HUES64 (cell line): ENCODE results near the gene EGFLAM.

Experiments
- H3K27ac ChIP-seq: 2 replicates; pipeline ENCODE4 v1.7.0; 2013; ENCODE audit warnings: low read depth, low read length, inconsistent platforms
- H3K27me3 ChIP-seq: 2 replicates; pipeline ENCODE4 v1.6.1; 2013; ENCODE audit warnings: mild to moderate bottlenecking, low read length; ENCODE audit not compliant: insufficient read depth
- H3K36me3 ChIP-seq: 2 replicates; pipeline ENCODE4 v1.6.1; 2013; ENCODE audit warnings: mild to moderate bottlenecking, low read length; ENCODE audit not compliant: insufficient read depth
- H3K4me1 ChIP-seq: 2 replicates; pipeline ENCODE4 v1.6.1; 2013; ENCODE audit warnings: mild to moderate bottlenecking, low read length, moderate library complexity; ENCODE audit not compliant: insufficient read depth
- H3K4me3 ChIP-seq: 2 replicates; pipeline ENCODE4 v1.5.1; 2013; ENCODE audit warnings: mild to moderate bottlenecking, low read length, moderate library complexity
- H3K9ac ChIP-seq: 2 replicates; pipeline ENCODE4 v1.6.1; 2013; ENCODE audit warnings: mild to moderate bottlenecking, low read depth, low read length
- H3K9me3 ChIP-seq: 2 replicates; pipeline ENCODE4 v1.6.1; 2013; ENCODE audit warnings: low read depth, low read length; ENCODE audit not compliant: insufficient read depth
- WGBS: fragments of 150-250, 120-280 bp; methylation state at CpG from one replicate; pipeline ENCODE4 v1.1.7; 2013; ENCODE audit warnings: missing lambda C conversion rate; 5-methylcytosine and 5-hydroxymethylcytosine counted together

The EGFLAM gene

GRCh38 chr5:38360323-38361061 is 102.1 kb downstream of the EGFLAM start:
- no peaks in the 10 kb centered on the region for H3K4me1 ChIP-seq
- no peaks in the 10 kb centered on the region for H3K27me3 ChIP-seq
- H3K9ac ChIP-seq = no peak overlapping the region
- WGBS = 97% methylated on average over 10 of the region's 11 CpGs
- no peaks in the 10 kb centered on the region for H3K36me3 ChIP-seq
- no peak overlapping the region for H3K4me3 ChIP-seq
- H3K9me3 ChIP-seq = no peaks in the 10 kb centered on the region
- no peak overlapping the region for H3K27ac ChIP-seq

DNA sequence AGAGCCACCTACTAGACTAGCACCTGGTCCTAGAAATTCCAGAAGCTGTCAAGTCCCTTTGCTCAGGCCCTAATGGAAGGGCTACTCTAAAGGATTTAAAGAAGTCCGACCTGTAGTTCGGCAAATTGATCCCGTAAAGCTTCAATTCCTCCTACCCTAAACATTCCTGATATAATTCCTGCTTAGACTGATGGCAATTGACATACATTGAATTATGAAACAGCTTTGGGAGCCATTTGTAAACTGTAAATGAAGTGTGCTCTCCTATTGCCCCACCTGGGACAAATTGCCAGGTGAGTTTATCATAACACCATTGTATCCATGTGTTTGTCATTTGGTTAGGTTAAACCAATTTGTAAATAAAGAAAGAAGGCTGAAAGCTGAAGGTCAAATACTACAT is 104.4 kb downstream of the EGFLAM start:
- 95% methylated on average over 3 of the region's 3 CpGs for WGBS
- no peaks in the 10 kb centered on the region for H3K9me3 ChIP-seq
- no peaks in the 10 kb centered on the region for H3K36me3 ChIP-seq
- no peaks in the 10 kb centered on the region for H3K27me3 ChIP-seq
- no peak overlapping the region for H3K9ac ChIP-seq
- no peaks in the 10 kb centered on the region for H3K4me1 ChIP-seq
- no peak overlapping the region for H3K27ac ChIP-seq
- H3K4me3 ChIP-seq = no peak overlapping the region

DNA sequence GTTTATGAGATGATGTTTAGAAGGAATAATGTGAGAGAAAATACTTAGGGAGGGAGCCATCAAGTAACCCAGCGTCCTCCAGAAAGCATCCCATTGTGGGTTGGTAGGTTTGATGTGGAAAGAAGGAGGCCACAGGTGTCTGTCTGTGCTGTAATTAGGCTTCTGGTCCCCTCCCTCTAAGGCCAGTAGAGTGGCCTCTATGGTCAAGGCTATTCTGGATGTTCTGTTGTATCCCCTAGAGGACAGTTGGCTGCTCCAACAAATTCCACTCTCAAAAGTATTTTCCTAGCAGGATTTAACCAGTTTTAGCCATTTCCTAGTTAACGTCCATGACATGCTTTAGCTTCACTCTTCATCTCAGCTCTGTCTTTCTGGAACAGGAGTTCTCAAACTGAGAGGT is 106.5 kb downstream of the EGFLAM start:
- Histone ChIP-seq H3K27ac (no peak overlapping the region), H3K9me3 (no peaks in the 10 kb centered on the region), H3K36me3 (no peaks in the 10 kb centered on the region), H3K9ac (no peak overlapping the region), H3K4me1 (no peaks in the 10 kb centered on the region), H3K27me3 (no peaks in the 10 kb centered on the region), H3K4me3 (no peak overlapping the region)
- WGBS = 91% methylated on average over 2 of the region's 2 CpGs

DNA sequence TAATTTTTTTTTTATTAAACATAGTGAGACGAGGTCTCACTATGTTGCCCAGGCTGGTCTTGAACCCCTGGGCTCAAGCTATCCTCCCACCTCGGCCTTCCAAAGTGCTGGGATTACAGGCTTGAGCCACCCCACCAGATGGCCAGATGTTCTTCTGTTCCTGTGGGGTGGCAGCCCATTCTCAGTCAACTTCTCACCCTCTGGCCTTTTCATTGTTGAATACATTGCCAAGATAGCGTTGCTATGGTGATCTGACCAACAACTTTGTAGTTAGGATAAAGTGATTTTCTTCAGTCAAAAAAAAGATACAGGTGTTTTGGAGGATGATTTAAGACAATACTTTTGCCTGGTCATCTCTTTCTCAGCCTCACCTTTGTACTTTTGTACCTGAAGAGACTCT is 109.1 kb downstream of the EGFLAM start:
- no peaks in the 10 kb centered on the region for H3K27me3 ChIP-seq
- H3K36me3 ChIP-seq = no peaks in the 10 kb centered on the region
- H3K27ac ChIP-seq = peak overlapping the region; percentile 49; the same call in 1 of the 2 replicates
- no peak overlapping the region for H3K9ac ChIP-seq
- no peak overlapping the region for H3K4me3 ChIP-seq
- 79% methylated on average over 3 of the region's 3 CpGs for WGBS
- no peaks in the 10 kb centered on the region for H3K9me3 ChIP-seq
- no peaks in the 10 kb centered on the region for H3K4me1 ChIP-seq

DNA sequence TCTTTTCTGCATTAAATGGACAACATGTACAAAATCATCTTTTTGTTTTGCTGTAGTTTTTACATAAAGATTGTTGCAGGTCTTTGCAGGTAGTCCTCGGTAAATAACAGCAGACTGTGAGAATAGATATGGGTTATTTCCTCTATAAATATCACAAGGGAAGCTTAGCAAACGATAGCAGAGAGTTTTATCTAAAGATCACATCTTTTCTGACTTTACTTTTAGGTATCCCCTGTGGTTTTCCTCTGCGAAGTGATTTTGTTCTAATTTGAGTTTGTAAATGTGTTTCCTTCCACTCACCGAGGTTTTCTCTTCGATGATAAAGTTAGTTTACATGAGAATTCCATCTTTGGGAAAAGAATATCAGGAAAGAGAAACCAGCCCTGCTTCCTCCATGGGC is 109.6 kb downstream of the EGFLAM start:
- Histone ChIP-seq H3K9me3 (no peaks in the 10 kb centered on the region), H3K27ac (peak overlapping the region; percentile 49; the same call in 1 of the 2 replicates), H3K27me3 (no peaks in the 10 kb centered on the region), H3K4me3 (no peak overlapping the region), H3K36me3 (no peaks in the 10 kb centered on the region), H3K4me1 (no peaks in the 10 kb centered on the region), H3K9ac (no peak overlapping the region)
- 95% methylated on average over 4 of the region's 5 CpGs for WGBS

GRCh38 chr5:38369692-38370091 is 111.3 kb downstream of the EGFLAM start:
- H3K4me1 ChIP-seq = no peaks in the 10 kb centered on the region
- no peak overlapping the region for H3K4me3 ChIP-seq
- no peak overlapping the region for H3K9ac ChIP-seq
- WGBS = 85% methylated on average over 5 of the region's 5 CpGs
- no peaks in the 10 kb centered on the region for H3K27me3 ChIP-seq
- no peak overlapping the region for H3K27ac ChIP-seq
- H3K9me3 ChIP-seq = no peaks in the 10 kb centered on the region
- no peaks in the 10 kb centered on the region for H3K36me3 ChIP-seq

GRCh38 chr5:38370358-38371100 is 112.2 kb downstream of the EGFLAM start:
- H3K9me3 ChIP-seq = no peaks in the 10 kb centered on the region
- H3K27me3 ChIP-seq = no peaks in the 10 kb centered on the region
- H3K9ac ChIP-seq = no peak overlapping the region
- H3K36me3 ChIP-seq = no peaks in the 10 kb centered on the region
- 96% methylated on average over 10 of the region's 11 CpGs for WGBS
- no peak overlapping the region for H3K4me3 ChIP-seq
- no peak overlapping the region for H3K27ac ChIP-seq
- peaks cover 4% of the 10 kb centered on the region; the same call in 1 of the 2 replicates for H3K4me1 ChIP-seq

GRCh38 chr5:38371596-38371995 is 113.2 kb downstream of the EGFLAM start:
- H3K4me1 ChIP-seq = peaks cover 7% of the 10 kb centered on the region; the same call in 1 of the 2 replicates
- no peak overlapping the region for H3K27ac ChIP-seq
- H3K27me3 ChIP-seq = no peaks in the 10 kb centered on the region
- WGBS = 91% methylated on average over 8 of the region's 8 CpGs
- no peaks in the 10 kb centered on the region for H3K9me3 ChIP-seq
- H3K4me3 ChIP-seq = no peak overlapping the region
- H3K36me3 ChIP-seq = no peaks in the 10 kb centered on the region
- H3K9ac ChIP-seq = no peak overlapping the region

- Histone ChIP-seq H3K27ac (no peak overlapping the region), H3K36me3 (no peaks in the 10 kb centered on the region), H3K9ac (no peak overlapping the region), H3K27me3 (peaks cover 6% of the 10 kb centered on the region; the same call in 1 of the 2 replicates), H3K9me3 (no peaks in the 10 kb centered on the region), H3K4me1 (peaks cover 7% of the 10 kb centered on the region; the same call in 1 of the 2 replicates), H3K4me3 (no peak overlapping the region)
- 100% methylated on average over 2 of the region's 3 CpGs for WGBS
These were observed 115.4 kb downstream of the EGFLAM start for GRCh38 chr5:38373743-38374142.

DNA sequence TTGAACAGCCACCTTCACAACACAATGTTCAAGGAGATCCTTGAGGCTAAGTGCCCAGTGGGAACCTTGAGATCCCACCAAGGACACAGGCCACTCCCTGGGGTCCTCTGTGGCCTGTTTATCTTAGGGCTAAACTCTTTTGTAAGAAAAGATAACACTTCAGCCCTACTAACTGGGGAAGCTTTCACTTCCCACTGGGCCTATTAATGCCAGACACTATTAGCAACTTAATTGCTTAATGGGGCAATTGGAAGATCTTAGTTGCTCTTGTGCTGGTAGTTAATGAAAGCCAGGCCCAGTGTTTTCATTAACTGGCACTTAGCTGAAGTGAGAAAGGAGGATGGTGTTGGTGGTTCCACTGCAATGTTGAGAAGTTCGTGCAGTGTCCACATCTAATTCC is 117.1 kb downstream of the EGFLAM start:
- H3K27me3 ChIP-seq = peaks cover 6% of the 10 kb centered on the region; the same call in 1 of the 2 replicates
- no peak overlapping the region for H3K9ac ChIP-seq
- no peaks in the 10 kb centered on the region for H3K36me3 ChIP-seq
- peaks cover 22% of the 10 kb centered on the region for H3K4me1 ChIP-seq
- H3K27ac ChIP-seq = no peak overlapping the region
- no peaks in the 10 kb centered on the region for H3K9me3 ChIP-seq
- H3K4me3 ChIP-seq = no peak overlapping the region
- no CpG with 5 or more reads among the region's 1 CpG for WGBS

GRCh38 chr5:38376404-38376803 is 118.0 kb downstream of the EGFLAM start:
- Histone ChIP-seq H3K27me3 (peaks cover 6% of the 10 kb centered on the region; the same call in 1 of the 2 replicates), H3K9ac (no peak overlapping the region), H3K4me1 (peaks cover 32% of the 10 kb centered on the region), H3K9me3 (no peaks in the 10 kb centered on the region), H3K4me3 (no peak overlapping the region), H3K27ac (no peak overlapping the region), H3K36me3 (no peaks in the 10 kb centered on the region)
- 88% methylated on average over 2 of the region's 2 CpGs for WGBS
